Measurements from ENCODE around the gene SORCS3. TPM values are rescaled to one million over a fixed set of nuclear protein-coding genes. Genes with fewer than 3 reads are reported as not detected.

The SORCS3 gene
- total RNA-seq, 1 experiment from 2014 or later: not detected

GRCh38 chr10:105062951-105063350 is 421.9 kb downstream of the SORCS3 start:
- ChIA-PET POLR2A (no interaction called here), CTCF (interaction anchor here (0.7 to 1.9 kb wide), 5 partner anchors 12 to 880 kb away, joined by 3 to 16 read pairs (median 5); no protein-coding TSS in a partner anchor)
- Mint-ChIP-seq H3K36me3 (ENCODE audit: insufficient read depth, unreplicated experiment) (no peaks in the 10 kb centered on the region), H3K4me1 (ENCODE audit: insufficient read depth, unreplicated experiment) (no peaks in the 10 kb centered on the region), H3K9me3 (ENCODE audit: unreplicated experiment) (peaks cover 8% of the 10 kb centered on the region), H3K4me3 (ENCODE audit: unreplicated experiment) (no peak overlapping the region), H3K27me3 (ENCODE audit: insufficient read depth, unreplicated experiment) (no peaks in the 10 kb centered on the region), H3K27ac (ENCODE audit: low read depth, unreplicated experiment) (no peak overlapping the region)
- BruUV-seq (replicated peaks): no TSS peak
- intact Hi-C loops (cut with micrococcal nuclease): loop anchor here (5.0 kb wide), 1 partner anchor 1114 kb away; no protein-coding TSS in a partner anchor
- DNase-seq (ENCODE audit: unreplicated experiment): no peak
- TF ChIP-seq CTCF (IDR thresholded peaks at IDR 0.05; ENCODE audit: unreplicated experiment): no peak

GRCh38 chr10:105063796-105064195 is 422.7 kb downstream of the SORCS3 start:
- no peak overlapping the region for H3K4me3 Mint-ChIP-seq (ENCODE audit: unreplicated experiment)
- POLR2A ChIA-PET: no interaction called here
- intact Hi-C loops (cut with micrococcal nuclease): loop anchor here (1.0 to 5.0 kb wide), 2 partner anchors 628 to 1114 kb away; no protein-coding TSS in a partner anchor
- peaks cover 8% of the 10 kb centered on the region for H3K9me3 Mint-ChIP-seq (ENCODE audit: unreplicated experiment)
- H3K36me3 Mint-ChIP-seq (ENCODE audit: insufficient read depth, unreplicated experiment): no peaks in the 10 kb centered on the region
- no TSS peak for BruUV-seq (replicated peaks)
- DNase-seq (ENCODE audit: unreplicated experiment): peak; percentile 56
- H3K27ac Mint-ChIP-seq (ENCODE audit: low read depth, unreplicated experiment): no peak overlapping the region
- CTCF ChIA-PET: interaction anchor here (0.5 to 1.9 kb wide), 18 partner anchors 9 to 1599 kb away, joined by 3 to 16 read pairs (median 4); no protein-coding TSS in a partner anchor
- no peaks in the 10 kb centered on the region for H3K27me3 Mint-ChIP-seq (ENCODE audit: insufficient read depth, unreplicated experiment)
- peak; percentile 76 for TF ChIP-seq CTCF (IDR thresholded peaks at IDR 0.05; ENCODE audit: unreplicated experiment)
- no peaks in the 10 kb centered on the region for H3K4me1 Mint-ChIP-seq (ENCODE audit: insufficient read depth, unreplicated experiment)

- no TSS peak for BruUV-seq (replicated peaks)
- intact Hi-C loops (cut with micrococcal nuclease): no loop called here
- Mint-ChIP-seq H3K9me3 (ENCODE audit: unreplicated experiment) (no peaks in the 10 kb centered on the region), H3K4me3 (ENCODE audit: unreplicated experiment) (no peak overlapping the region), H3K4me1 (ENCODE audit: insufficient read depth, unreplicated experiment) (peaks cover 7% of the 10 kb centered on the region), H3K36me3 (ENCODE audit: insufficient read depth, unreplicated experiment) (no peaks in the 10 kb centered on the region), H3K27me3 (ENCODE audit: insufficient read depth, unreplicated experiment) (no peaks in the 10 kb centered on the region), H3K27ac (ENCODE audit: low read depth, unreplicated experiment) (no peak overlapping the region)
- DNase-seq (ENCODE audit: unreplicated experiment): no peak
- POLR2A ChIA-PET: no interaction called here
- CTCF ChIA-PET: no interaction called here
- no peak for TF ChIP-seq CTCF (IDR thresholded peaks at IDR 0.05; ENCODE audit: unreplicated experiment)
Observed at GRCh38 chr10:105068497-105068896, 427.4 kb downstream of the SORCS3 start.

- no peak for DNase-seq (ENCODE audit: unreplicated experiment)
- Mint-ChIP-seq H3K27me3 (ENCODE audit: insufficient read depth, unreplicated experiment) (no peaks in the 10 kb centered on the region), H3K27ac (ENCODE audit: low read depth, unreplicated experiment) (no peak overlapping the region), H3K36me3 (ENCODE audit: insufficient read depth, unreplicated experiment) (no peaks in the 10 kb centered on the region), H3K4me1 (ENCODE audit: insufficient read depth, unreplicated experiment) (peaks cover 21% of the 10 kb centered on the region), H3K9me3 (ENCODE audit: unreplicated experiment) (no peaks in the 10 kb centered on the region), H3K4me3 (ENCODE audit: unreplicated experiment) (no peak overlapping the region)
- intact Hi-C loops (cut with micrococcal nuclease): no loop called here
- ChIA-PET POLR2A (interaction anchor here (0.5 kb wide), 1 partner anchor 22 kb away, joined by 3 read pairs; no protein-coding TSS in a partner anchor), CTCF (interaction anchor here (0.5 to 0.8 kb wide), 6 partner anchors 11 to 1291 kb away, joined by 3 to 5 read pairs (median 3); no protein-coding TSS in a partner anchor)
- no peak for TF ChIP-seq CTCF (IDR thresholded peaks at IDR 0.05; ENCODE audit: unreplicated experiment)
- BruUV-seq (replicated peaks): no TSS peak
Observed at GRCh38 chr10:105070249-105070648, 429.2 kb downstream of the SORCS3 start.
